IMR-90 (cell line): ENCODE measurements around the gene AMY1B. TPM values are rescaled to one million over a fixed set of nuclear protein-coding genes. Genes with fewer than 3 reads are reported as not detected.
"Not testable (repeated sequence)": the region's sequence is repeated elsewhere in the genome, so short reads cannot be mapped to it uniquely, and the experiment has no call there.

Source experiments
- ATAC-seq: fragments of 200-7000 bp; cut with Tn5 transposase; 2 replicates; pipeline ENCODE4 v1.9.1; 2020; ENCODE audit warnings: low read depth, mild to moderate bottlenecking, moderate library complexity
- BruUV-seq: library from RNA; stranded (reverse); fragments of 400-500 nt; replicated peaks from 2 replicates; lab custom pipeline; 2021; lab: Mats Ljungman, UMichigan
- CTCF ChIA-PET: fragments of 300-600 bp; formaldehyde crosslinking; extraction: SDS; loops from one replicate; lab custom pipeline; 2021; ENCODE audit warnings: antibody characterized with exemption; lab: Yijun Ruan, JAX
- POLR2A ChIA-PET: fragments of 300-600 bp; sonication (Branson Sonifier 250); formaldehyde crosslinking; loops from one replicate; lab custom pipeline; 2022; ENCODE audit warnings: antibody characterized with exemption; ENCODE audit not compliant: unreplicated experiment; lab: Charles Lee
- DNase-seq: peaks from one replicate; pipeline ENCODE4 v3.0.0; 2013
- H2AFZ ChIP-seq: replicated peaks from 2 replicates; pipeline ENCODE3; 2013; ENCODE audit warnings: low read length, mild to moderate bottlenecking; ENCODE audit not compliant: poor library complexity
- H2AK5ac ChIP-seq: 2 replicates; pipeline ENCODE4 v1.6.1; 2013; ENCODE audit warnings: low read depth, low read length, inconsistent platforms
- H2AK9ac ChIP-seq: replicated peaks from 2 replicates; pipeline ENCODE3; 2013; ENCODE audit warnings: mild to moderate bottlenecking, low read depth, low read length, moderate library complexity; ENCODE audit not compliant: poor library complexity
- H2BK120ac ChIP-seq: 2 replicates; pipeline ENCODE4 v1.6.1; 2013; ENCODE audit warnings: low read depth, low read length, inconsistent platforms
- H2BK15ac ChIP-seq: 3 replicates; pipeline ENCODE4 v1.6.1; 2013; ENCODE audit warnings: low read depth, low read length, inconsistent platforms
- H2BK20ac ChIP-seq: 2 replicates; pipeline ENCODE4 v1.6.1; 2013; ENCODE audit warnings: low read depth, mild to moderate bottlenecking, inconsistent platforms, low read length, moderate library complexity
- H2BK5ac ChIP-seq: 2 replicates; pipeline ENCODE4 v1.6.1; 2013; ENCODE audit warnings: mild to moderate bottlenecking, low read depth, low read length, inconsistent platforms; ENCODE audit not compliant: poor library complexity, severe bottlenecking
- H3K14ac ChIP-seq: replicated peaks from 2 replicates; pipeline ENCODE4 v1.6.1; 2013; ENCODE audit warnings: low read depth, low read length, inconsistent platforms
- H3K18ac ChIP-seq: 2 replicates; pipeline ENCODE4 v1.6.1; 2013; ENCODE audit warnings: low read depth, low read length, control low read depth
- H3K23ac ChIP-seq: 2 replicates; pipeline ENCODE4 v1.6.1; 2013; ENCODE audit warnings: low read depth, low read length, inconsistent platforms
- H3K27ac ChIP-seq: 2 replicates; pipeline ENCODE4 v1.5.1; 2013; ENCODE audit warnings: mild to moderate bottlenecking, control low read depth, low read length; ENCODE audit not compliant: insufficient read depth
- H3K27me3 ChIP-seq: 2 replicates; pipeline ENCODE4 v1.6.1; 2013; ENCODE audit warnings: low read length; ENCODE audit not compliant: control insufficient read depth, insufficient read depth
- H3K36me3 ChIP-seq: 2 replicates; pipeline ENCODE4 v1.6.1; 2013; ENCODE audit warnings: low read length, mixed read lengths; ENCODE audit not compliant: control insufficient read depth, insufficient read depth
- H3K4ac ChIP-seq: 2 replicates; pipeline ENCODE4 v1.6.1; 2013; ENCODE audit warnings: low read depth, low read length, inconsistent platforms
- H3K4me1 ChIP-seq: 2 replicates; pipeline ENCODE4 v1.6.1; 2013; ENCODE audit warnings: low read length, mixed read lengths; ENCODE audit not compliant: control insufficient read depth, insufficient read depth
- H3K4me2 ChIP-seq: 2 replicates; pipeline ENCODE4 v1.6.1; 2013; ENCODE audit warnings: low read depth, mild to moderate bottlenecking, control low read depth, low read length, moderate library complexity
- H3K4me3 ChIP-seq: 2 replicates; pipeline ENCODE4 v1.5.1; 2013; ENCODE audit warnings: low read depth, mild to moderate bottlenecking, control low read depth, low read length, moderate library complexity; ENCODE audit not compliant: insufficient read depth
- H3K56ac ChIP-seq: 2 replicates; pipeline ENCODE4 v1.6.1; 2013; ENCODE audit warnings: low read length, inconsistent platforms; ENCODE audit not compliant: insufficient read depth; ENCODE audit errors: extremely low read depth
- H3K79me1 ChIP-seq, 2 experiments: 2 replicates each; pipeline ENCODE4 v1.6.1; 2013; ENCODE audit warnings: low read length in 2 of 2, inconsistent platforms in 1 of 2, low read depth in 1 of 2
- H3K9ac ChIP-seq: 2 replicates; pipeline ENCODE4 v1.6.1; 2013; ENCODE audit warnings: low read depth, low read length, control low read depth
- H3K9me1 ChIP-seq: 2 replicates; pipeline ENCODE4 v1.6.1; 2013; ENCODE audit warnings: low read length, inconsistent platforms; ENCODE audit not compliant: insufficient read depth
- H3K9me3 ChIP-seq: 2 replicates; pipeline ENCODE4 v1.6.1; 2013; ENCODE audit warnings: low read length; ENCODE audit not compliant: control insufficient read depth, insufficient read depth
- H4K20me1 ChIP-seq: 2 replicates; pipeline ENCODE4 v1.6.1; 2013; ENCODE audit warnings: low read length, inconsistent platforms; ENCODE audit not compliant: insufficient read depth
- H4K5ac ChIP-seq: 2 replicates; pipeline ENCODE4 v1.6.1; 2013; ENCODE audit warnings: mild to moderate bottlenecking, low read depth, low read length, control low read depth
- H4K8ac ChIP-seq, 2 experiments: 2 replicates each; pipeline ENCODE4 v1.6.1; 2013; ENCODE audit warnings: low read depth in 2 of 2, low read length in 2 of 2, control low read depth in 1 of 2, inconsistent platforms in 1 of 2
- H4K91ac ChIP-seq: 2 replicates; pipeline ENCODE4 v1.6.1; 2013; ENCODE audit warnings: low read depth, low read length, inconsistent platforms; ENCODE audit not compliant: insufficient read depth
- WGBS, 2 experiments: methylation state at CpG; one replicate each; pipeline versions ENCODE4 v1.1.5 to v1.1.7; 2013; ENCODE audit warnings: missing lambda C conversion rate in 2 of 2; ENCODE audit not compliant: insufficient read length in 1 of 2; ENCODE audit errors: extremely low coverage in 2 of 2; 5-methylcytosine and 5-hydroxymethylcytosine counted together
- dilution Hi-C: fragments of 300-500 bp; cut with HindIII; formaldehyde crosslinking; loops from one replicate; pipeline ENCODE4 v1.14.3; 2018; ENCODE audit warnings: low sequenced_read_pairs; ENCODE audit not compliant: unreplicated experiment
- in situ Hi-C: fragments of 300-500 bp; cut with MboI; formaldehyde crosslinking; loops from 3 replicates; pipeline ENCODE4 v1.14.3; 2019; ENCODE audit warnings: low sequenced_read_pairs, inconsistent platforms, mixed read lengths
- intact Hi-C: fragments of 100-400 bp; cut with micrococcal nuclease; formaldehyde crosslinking; loops from 2 replicates; pipeline ENCODE4 v1.10.0; 2022
- polyA plus RNA-seq, 3 experiments: library from polyadenylated mRNA; depleted of rRNA; stranded (reverse); fragments of >200 nt; gene quantifications; 2 replicates each; pipeline ENCODE4 v1.2.3, GENCODE V29; 2012; ENCODE audit warnings: low replicate concordance in 1 of 3
- total RNA-seq: library from RNA; depleted of rRNA; stranded (reverse); fragments of >200 nt; gene quantifications from 2 replicates; pipeline ENCODE4 v1.2.3, GENCODE V29; 2012

Gene AMY1B
- total and polyA plus RNA-seq, 2 of the 4 experiments (the other 2 are of a cell fraction): not detected

DNA sequence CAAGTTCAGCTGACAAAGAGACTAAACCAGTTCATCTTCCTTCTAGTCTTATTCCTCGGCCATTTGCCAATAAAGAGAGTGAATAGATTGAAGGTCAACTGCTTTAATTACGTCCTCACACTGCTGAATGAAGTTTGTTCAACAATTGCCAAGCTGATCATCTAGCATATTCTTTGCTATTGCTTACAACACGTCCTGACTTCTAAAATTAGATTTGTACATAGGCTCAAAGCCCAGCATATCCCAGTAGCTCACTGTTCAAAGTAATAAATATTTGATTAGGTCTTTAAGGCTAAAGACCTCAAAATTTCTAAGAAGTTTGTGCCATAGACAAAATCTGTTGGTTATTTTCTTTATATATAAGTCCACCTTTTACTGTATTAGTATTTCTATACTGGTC, 19.7 kb downstream of the AMY1B start:
- H3K18ac ChIP-seq, BruUV-seq, H4K91ac ChIP-seq, ATAC-seq, H2BK5ac ChIP-seq, H3K27ac ChIP-seq, H3K23ac ChIP-seq, H3K4me1 ChIP-seq, H2BK120ac ChIP-seq, H3K27me3 ChIP-seq, CTCF ChIA-PET, POLR2A ChIA-PET, H3K36me3 ChIP-seq, H4K8ac ChIP-seq, H3K14ac ChIP-seq, H2BK15ac ChIP-seq, H3K56ac ChIP-seq, H2AFZ ChIP-seq, in situ Hi-C loops, H3K4ac ChIP-seq, H2BK20ac ChIP-seq, H2AK9ac ChIP-seq, H3K9ac ChIP-seq, H3K9me1 ChIP-seq, H2AK5ac ChIP-seq, H3K4me2 ChIP-seq, H4K20me1 ChIP-seq, DNase-seq, intact Hi-C loops, H3K79me1 ChIP-seq, H4K5ac ChIP-seq, H3K4me3 ChIP-seq, dilution Hi-C loops, H3K9me3 ChIP-seq: not testable (repeated sequence)
- no CpG with 5 or more reads among the region's 3 CpGs for WGBS, 2 experiments

DNA sequence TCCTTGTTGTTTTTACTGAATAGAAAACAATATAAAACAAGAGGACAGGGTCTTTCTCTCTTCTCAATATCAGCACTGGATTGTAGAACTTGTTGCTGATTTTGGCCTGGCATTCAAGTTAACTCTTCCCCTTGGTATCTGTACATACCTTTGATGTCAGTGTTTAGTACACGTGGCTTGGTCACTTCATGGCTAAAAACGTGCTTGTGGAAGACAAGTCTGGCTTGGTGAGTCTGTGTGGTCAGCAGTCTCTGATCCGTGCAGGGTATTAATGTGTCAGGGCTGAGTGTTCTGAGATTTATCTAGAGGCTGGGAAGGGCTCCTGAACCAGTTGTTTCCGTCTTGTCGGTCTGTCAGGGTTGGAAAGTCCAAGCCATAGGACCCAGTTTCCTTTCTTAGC, 40.5 kb downstream of the AMY1B start, which contains the start of gene AMY1A:
AMY1A (plus strand) TSS at position 301 of the 400 bp plus-strand sequence. CDS start 571 bp downstream, outside the sequence.
- H3K4ac ChIP-seq, H3K4me1 ChIP-seq, intact Hi-C loops, DNase-seq, POLR2A ChIA-PET, H4K8ac ChIP-seq, H2BK5ac ChIP-seq, H3K9me1 ChIP-seq, H3K27me3 ChIP-seq, H3K27ac ChIP-seq, ATAC-seq, H2AFZ ChIP-seq, H3K14ac ChIP-seq, H4K20me1 ChIP-seq, H3K56ac ChIP-seq, H3K23ac ChIP-seq, CTCF ChIA-PET, H2BK120ac ChIP-seq, BruUV-seq, H4K5ac ChIP-seq, in situ Hi-C loops, H2BK20ac ChIP-seq, H3K36me3 ChIP-seq, dilution Hi-C loops, H3K18ac ChIP-seq, H3K9ac ChIP-seq, H3K9me3 ChIP-seq, H4K91ac ChIP-seq, H2AK5ac ChIP-seq, H2BK15ac ChIP-seq, H3K4me3 ChIP-seq, H3K4me2 ChIP-seq, H3K79me1 ChIP-seq, H2AK9ac ChIP-seq: not testable (repeated sequence)
- WGBS, 2 experiments: no CpG with 5 or more reads among the region's 5 CpGs
